AG08396 (cell line): Measurements from ENCODE around the gene CDH6.

ENCODE experiments used
- DNase-seq: peaks from one replicate; pipeline ENCODE4 v3.0.0; 2012; ENCODE audit warnings: low spot score, mixed read lengths

Gene CDH6

DNA sequence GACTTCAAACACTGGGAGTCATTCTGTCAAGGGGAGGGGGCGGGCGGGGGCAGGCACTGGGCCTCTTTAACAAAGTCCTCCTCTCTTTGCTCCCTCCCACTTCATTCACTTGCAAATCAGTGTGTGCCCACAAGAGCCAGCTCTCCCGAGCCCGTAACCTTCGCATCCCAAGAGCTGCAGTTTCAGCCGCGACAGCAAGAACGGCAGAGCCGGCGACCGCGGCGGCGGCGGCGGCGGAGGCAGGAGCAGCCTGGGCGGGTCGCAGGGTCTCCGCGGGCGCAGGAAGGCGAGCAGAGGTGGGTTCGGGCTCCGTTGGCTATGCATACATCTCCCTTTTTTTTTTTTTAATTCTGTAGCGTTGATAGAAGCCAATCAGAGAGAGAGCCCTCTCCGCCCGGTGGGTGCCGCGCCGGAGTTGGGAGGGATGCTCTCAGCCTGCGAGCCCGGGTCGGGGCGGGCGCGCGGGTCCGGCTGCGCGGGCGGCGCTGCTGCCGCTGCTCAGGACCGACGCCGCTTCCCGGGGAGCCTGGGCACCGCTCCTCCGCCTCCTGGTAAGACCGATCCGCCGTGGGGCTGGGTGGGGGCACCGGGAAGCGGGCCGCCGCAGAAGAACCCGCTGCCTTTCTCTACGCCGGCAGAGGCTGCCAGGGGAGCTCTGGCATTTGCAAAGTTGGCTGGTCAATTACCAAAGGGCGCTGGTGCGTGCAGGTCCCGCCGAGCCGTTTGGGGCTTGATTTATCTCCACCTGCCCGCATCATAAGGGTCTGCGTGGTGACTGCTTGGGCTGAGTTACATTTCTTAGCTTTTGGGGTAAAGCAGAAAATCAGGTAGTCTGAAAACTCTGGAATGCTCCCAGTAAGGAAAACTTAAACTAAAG lies at the start of gene CDH6:
Gene CDH6 (plus strand): TSS at position 96 of the 877 bp plus-strand sequence. CDS start 73,788 bp downstream, outside the sequence.
- DNase-seq, result peak; percentile 78

DNA sequence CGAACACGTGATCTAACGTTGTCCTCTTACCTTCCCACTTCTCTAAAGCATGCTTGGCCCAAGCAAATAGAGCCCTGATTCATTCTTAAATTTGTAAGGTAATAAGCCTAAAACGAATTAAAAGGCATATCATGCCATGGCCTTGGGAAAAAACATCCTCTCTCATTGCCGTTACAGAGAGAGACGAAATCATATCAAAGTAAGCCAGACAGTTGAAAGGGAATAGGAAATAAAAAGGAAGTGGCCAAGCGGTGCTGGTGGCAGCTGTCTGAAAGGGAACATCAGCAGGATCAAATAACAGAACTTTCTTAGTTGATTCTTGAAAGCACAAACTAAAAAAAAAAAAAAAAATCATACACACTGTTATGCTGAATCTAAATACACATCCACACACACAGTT lies 49.1 kb upstream of the CDH6 start:
- no peak for DNase-seq

DNA sequence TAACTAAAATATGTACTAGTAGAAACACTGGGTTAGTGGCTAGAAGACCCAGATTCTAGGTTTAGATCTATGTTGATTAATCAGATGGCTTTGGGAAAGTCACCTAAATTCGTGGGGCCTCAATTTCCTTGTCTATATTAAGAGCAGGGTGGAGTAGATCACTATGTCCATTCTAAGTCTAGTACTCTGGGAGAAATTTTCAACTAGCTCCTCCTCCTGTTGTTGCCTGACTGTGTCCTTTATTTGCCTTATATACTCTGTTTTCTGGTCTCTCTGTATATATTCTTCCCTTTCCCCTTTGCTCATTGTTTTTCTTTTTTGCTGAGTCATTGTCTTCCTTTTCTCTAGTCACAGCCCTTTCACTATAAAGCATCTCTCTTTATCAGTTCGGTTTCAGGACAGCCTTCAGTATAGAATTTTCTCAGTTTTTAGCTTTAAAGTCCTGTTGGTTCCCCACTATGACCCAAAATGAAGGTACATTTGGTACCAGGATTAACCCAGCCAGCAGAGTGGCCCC lies 44.5 kb upstream of the CDH6 start:
- DNase-seq, result no peak

DNA sequence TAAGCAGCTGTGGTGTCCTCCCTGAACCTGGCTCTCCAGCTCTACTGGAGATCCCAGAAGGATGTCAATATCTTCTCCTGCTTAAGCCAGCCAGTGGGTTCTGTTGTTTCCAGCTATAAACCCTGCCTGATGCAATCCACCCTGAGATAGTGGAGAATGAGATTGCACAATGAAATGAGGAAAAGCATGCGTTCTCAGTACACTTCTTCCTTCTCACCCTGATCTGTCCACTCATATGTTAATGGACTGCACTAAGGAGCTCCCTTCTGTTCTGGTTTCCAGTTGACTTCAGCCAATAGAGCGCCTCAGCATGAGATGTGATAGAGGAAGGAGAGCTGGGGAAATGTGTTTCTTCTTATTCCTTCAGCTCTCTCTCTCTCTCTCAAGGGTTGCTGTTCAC lies 40.0 kb upstream of the CDH6 start:
- no peak for DNase-seq

DNA sequence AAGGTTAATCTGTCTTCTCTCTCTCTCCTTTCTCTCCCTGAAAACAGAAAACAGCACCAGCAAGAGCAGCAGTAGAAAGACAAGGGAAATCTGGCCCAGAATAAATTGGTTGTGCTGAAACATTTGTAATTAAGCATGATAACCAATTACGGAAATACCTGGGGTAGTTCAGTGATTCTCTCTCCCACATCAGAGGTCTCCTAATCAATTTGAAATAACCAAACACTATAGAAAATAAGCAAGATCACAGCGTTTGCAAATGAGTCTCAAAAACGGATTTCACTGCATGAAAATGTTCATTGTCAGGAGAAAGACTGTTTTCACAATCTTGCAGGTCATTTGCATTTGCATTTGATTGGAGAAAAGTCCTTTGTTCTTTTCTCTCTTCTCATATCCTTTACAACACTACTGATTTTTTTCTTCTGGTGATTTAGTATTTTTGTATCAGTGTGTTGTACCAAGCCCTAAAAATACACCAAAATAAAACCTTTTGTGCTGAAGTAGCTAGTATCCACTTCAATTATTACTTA lies 36.8 kb upstream of the CDH6 start:
- no peak for DNase-seq

DNA sequence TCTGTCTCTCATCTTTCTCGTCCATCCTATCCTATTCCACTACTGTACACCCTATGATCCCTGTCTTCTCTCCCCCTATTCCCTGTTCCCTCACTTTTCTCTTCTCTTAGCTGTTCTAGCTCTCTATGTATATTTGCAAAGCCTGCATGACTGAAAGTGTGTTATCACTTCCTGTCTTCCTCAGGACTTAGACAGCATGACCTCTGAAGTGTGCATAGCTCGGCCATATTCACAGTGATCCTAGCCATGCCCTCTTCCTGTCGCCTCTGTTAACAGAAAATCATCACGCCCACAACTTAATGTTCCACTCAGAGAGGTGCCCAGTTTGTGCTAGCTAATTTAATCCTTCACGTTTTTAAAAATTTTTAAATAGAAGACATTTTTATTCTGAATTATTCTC lies 35.8 kb upstream of the CDH6 start:
- DNase-seq, result no peak

DNA sequence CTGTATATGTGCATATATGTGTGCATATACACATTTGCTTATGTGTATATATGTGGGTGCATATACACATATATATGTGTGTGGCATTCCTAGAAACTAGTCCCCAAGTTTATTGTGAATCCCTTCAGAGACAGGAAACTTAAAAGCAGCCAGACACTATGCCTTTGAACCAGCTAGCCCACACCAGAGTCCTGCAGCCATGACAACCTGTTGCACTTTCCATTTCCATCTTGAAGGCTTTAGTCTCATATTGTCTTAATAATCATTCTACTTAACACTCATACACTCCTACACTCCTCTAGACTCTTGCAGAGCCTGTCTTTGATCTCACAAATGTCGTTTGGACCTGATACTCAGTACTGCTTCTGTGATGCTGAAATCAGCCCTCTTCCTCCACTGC lies 34.8 kb upstream of the CDH6 start:
- DNase-seq, result no peak

DNA sequence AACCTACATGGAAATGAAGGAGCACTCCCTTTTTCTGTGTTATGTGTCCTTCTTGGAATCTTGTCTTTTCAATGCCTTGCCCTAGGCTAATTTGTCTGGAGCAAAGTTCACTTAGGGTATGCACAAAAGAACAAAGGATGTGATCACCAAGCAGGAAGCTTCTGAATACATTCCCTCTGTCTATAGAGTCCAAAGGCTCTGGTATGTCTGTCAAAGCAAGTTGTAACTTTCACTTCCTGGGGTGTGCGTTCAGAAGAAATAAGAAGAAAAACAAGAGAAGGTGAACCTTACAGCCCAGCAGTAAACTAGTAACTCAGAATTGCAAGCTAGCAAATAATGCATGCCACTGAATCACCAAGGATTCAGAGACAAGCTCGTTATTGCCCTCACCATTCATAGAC lies 31.7 kb upstream of the CDH6 start:
- DNase-seq, result no peak

DNA sequence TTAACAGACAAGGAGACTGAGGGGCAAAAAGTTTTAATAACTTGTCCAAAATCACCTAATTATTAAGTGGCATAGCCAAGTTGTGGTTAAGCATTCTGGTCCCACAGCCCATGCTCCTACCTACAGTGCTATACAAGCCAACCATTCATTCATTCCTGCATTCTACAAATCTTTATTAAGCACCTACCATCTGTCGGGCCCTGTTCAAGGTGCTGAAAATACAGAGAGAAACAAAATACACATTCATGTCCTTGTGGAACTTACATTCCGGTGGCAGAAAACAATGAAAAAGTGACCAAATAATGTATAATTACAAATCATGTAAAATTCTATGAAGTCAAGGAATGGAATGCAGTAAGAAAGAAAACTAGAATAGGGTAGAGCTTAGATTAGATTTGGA lies 27.8 kb upstream of the CDH6 start:
- DNase-seq, result no peak

DNA sequence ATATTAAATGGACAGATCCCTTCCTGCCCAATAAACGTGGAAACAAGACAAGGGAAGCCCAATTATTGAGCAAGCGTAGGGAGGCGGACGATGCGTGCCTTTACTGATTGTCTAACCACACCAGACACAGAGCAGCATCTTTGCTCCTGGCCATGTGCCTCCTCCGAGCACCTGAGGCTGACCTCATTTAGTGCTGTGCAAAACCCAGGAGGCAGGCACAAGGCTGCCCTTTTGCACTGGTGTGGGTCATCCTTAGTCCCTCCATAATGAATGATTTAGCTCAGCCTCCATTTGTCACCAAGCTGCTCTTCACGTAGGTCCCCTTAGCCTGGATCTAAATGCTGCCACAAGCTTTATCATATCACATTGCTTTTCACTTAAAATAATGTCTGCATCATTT lies 24.1 kb upstream of the CDH6 start:
- no peak for DNase-seq

DNA sequence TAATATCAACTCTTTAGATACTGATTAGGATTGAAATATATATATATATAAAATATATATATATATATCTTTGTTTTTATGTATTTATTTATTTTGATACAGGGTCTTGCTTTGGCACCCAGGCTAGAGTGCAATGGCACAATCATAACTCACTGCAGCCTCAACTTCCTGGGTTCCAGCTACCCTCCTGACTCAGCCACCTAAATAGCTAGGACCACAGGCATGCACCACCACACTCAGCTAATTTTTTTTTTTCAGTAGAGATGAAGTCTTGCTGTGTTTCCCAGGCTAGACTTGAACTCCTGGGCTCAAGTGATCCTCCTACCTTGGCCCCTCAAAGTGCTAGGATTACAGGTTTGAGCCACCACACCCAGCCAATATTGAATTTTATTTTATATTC lies 20.6 kb upstream of the CDH6 start:
- DNase-seq, result no peak

DNA sequence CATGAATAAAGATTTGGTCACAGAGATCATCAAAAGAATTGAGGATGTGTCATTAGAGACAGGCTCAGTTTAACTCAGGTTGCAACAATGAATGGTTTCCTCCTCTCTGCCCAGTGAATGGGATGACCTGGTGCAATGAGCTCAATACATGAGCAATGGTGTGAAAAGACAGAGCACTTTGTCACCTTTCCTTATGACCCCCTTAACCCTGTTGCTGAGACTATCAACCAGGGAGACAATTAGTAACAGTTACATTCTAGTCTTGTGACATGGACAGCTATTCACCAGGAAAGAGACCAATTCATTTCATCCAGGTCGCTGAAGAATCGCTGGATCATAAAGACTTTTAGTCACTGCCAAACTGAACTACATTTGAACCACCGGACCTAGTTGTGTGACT lies 19.9 kb upstream of the CDH6 start:
- no peak for DNase-seq

DNA sequence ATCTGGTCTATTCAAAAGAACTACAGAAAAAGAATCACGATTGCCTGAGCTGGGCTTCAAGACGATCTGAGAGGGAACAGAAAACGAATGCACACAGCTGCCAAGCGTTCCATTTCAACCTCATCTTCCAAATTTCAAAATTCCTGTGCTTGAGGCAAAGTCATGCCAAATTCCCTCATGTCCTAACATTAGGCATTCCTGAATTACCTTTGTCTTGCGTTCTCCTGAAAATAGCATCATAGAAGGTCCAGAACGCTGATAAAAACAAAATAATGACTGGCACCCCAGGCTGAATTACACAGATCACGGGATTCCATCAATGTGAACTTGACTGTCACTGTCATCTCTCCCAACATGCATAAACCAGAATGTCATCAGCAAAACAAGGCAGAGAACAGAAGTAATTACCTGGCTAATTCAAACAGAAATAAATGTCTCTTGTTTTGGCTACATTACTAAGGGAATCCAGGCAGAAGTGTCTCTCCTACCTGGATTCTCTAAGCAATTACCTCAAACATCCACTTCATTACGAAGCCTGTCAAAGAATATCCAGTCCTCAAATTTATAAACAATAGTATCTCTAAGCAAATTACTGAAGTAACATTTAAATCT lies 12.0 kb upstream of the CDH6 start:
- DNase-seq, result no peak

DNA sequence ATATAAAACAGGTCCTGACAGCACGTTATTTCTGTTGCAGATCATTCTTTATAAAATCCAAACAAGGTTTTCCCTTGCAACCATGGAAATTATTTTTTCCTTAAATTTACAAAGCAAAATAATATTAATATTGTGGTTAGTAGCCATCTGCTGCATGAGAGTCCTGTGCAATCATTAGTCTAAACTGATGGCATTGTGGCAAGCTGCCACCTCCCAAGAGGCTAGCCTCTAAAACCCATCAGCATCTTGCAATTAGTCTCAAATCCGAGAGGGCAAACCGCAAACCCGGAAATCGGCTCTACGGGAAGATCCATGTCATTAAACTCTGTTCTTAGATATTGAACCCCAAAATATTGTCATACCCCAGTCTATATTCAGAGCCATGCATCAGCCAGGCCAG lies 11.3 kb upstream of the CDH6 start:
- DNase-seq, result no peak

DNA sequence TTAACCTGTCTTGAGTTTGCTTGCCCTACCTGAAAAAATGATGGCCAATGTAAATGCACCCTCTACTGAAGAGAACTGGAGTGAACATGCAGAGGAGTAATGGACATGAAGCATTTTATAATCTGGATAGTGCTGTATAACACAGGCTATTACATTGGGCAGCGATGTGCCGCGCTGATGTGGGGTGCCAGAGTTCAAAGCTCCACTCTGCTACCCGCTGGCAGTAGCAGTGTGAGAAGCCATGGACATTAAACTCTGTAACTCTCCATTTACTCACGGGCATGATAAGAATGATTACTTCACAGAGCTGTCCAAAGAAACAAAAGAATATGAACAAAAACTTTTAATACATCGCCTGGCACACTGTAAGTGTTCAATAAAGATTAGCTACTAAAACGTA lies 7.5 kb upstream of the CDH6 start:
- no peak for DNase-seq

DNA sequence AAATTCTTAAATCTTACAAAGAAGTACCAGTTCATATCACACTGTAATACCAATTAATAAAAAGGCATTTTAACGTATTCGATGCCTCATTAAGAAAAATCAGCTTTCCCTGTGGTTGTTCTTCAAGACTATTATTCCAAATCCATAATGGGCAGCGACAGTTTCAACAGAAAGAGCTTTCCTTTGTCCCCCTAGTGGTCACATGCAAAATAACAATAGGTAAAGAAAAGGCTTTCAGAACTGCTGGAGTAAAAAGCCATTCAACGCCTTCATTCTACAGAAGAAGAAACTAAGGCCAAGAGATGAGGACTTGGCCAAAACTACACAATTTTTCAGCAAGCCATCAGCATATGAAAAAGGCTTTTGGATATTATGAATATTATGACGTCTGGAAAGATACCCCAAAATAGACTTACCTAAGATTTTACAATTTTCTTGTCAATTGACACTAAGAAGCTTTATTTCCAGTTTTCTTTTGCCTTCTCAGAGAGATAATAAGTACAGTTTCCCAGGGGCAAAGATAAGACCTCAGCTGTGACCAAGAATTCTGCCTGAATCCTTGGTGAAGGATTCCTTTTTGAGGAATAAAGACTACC lies 6.7 kb upstream of the CDH6 start:
- peak; percentile 36 for DNase-seq

DNA sequence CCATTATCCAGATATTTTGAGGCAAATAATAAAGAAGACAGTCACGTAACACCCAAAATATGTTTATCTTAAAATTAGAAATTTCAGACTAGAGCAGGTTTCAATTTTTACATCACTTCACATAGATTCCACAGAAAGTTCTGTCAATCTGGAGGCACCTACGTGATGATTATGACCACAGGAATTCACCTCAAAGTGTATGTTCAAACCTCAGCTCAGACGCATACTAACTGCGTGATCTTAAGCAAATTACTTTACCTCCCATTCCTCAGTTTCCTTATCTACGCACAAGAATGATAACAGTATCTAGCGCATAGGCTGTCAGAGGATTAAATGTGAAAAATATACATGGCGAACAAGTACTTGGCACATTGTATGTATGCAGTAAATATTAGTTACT lies 5.9 kb upstream of the CDH6 start:
- no peak for DNase-seq

DNA sequence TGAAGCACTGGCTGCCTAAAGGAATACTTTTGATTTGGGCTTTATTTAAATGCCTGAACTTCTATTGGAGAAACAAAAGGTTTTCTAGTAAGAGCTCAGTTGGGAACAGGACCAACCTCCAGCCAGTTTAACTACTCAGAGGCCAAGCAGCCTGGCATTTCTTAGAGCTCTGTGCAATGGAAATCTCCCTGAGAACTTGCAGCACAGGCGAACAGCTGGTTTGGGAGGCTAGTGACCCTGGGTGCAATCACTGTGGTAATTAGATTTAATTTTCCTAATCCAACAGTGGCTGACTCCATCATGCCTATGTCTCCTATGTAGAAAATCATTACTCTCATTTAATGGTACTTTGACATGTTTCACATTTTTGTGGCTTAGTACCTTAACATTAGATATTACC lies 1.0 kb upstream of the CDH6 start:
- peak; percentile 18 for DNase-seq

DNA sequence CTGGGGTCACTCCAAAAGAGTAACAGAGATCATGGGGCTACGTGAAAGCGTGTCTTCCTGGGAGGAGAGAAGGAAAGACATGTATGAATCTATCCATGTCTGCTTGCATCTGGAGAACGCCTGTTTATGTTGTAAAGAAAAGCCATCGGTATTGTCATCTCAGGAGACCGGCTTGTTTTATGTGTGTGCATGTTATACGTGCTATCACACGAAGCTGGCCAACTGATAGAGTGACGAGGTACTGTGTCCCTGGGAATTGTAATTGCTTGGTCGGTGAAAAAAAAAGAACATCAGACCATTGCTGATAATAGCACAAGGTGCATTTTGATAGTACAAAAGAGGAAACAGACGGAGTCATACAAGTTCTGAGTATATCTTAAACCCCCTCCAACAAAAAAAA lies 370 bp upstream of the CDH6 start:
- no peak for DNase-seq

DNA sequence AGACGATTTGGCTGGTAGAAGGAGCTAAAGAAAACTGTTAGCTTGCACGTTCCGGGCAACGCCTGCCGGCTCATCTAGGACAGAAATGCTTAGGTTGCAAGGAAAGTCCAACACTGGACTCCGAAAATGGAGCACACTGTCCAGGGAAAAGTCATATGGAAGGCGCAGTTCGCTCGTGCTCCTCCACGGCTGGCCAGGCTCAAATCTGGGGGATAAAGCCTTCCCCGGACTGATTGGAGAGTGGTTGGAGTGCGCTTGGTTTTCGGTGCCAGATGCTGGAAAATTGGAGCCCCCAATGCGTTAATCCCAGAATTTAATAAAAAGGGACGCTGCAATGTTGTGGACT lies 955 bp downstream of the CDH6 start:
- DNase-seq, result peak; percentile 19

DNA sequence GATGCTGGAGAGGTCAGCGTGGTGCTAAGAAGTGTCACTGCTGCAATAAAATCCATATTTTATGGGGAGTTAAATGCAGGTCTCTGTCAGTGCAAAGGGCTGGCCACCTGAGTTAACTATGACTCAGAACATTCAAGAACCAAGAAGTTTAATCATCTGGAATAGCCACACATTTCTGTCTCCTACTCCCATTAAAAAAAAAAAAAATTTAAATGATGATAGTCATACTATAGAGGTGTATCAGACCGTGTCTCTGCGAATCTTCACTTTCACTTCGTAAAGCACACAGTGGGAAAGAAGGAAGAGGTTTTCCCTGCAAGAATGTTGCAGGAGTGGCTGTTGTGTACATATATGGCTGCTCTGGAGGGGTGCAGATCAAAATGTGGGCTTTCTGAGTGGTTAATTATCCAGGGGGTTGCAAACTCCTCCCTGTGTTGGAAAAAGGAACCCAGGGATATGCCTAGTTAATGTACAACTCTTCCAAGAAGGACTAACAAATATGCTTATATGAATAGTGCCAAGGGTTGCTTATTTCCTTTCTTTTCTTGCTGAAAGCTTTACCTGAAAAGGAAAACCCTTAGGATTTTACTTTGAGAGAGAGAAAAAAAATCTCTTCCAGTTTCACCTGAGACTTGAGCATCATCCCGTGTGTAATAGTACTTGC lies 1.5 kb downstream of the CDH6 start:
- DNase-seq, result peak; percentile 15

DNA sequence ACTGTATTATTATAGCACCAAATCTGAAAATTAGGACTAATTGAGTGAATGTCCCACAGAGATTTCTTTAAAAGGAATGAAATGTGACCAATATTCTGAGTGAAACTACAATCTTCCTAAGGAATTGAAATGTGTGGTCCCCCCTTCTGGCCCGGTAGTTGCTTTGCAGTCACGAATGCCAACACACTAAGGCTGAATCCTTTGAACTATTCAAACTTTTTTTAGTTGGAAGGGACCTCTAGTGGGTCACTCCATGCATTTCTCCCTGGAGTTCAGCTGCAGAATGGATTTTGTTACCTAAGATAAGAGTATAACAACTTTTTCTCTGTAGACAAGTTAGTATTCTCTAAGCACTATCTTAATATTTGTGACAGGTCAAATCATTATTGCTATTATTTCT lies 2.8 kb downstream of the CDH6 start:
- DNase-seq, result peak; percentile 71
